NCI-H460 (cell line): ENCODE measurements around the gene MBP. TPM values are rescaled to one million over a fixed set of nuclear protein-coding genes. Genes with fewer than 3 reads are reported as not detected.
"Not testable (repeated sequence)": the region's sequence is repeated elsewhere in the genome, so short reads cannot be mapped to it uniquely, and the experiment has no call there.

Source experiments
- DNase-seq: peaks from one replicate; pipeline ENCODE4 v3.0.0-alpha.2; 2016; ENCODE audit warnings: low read depth; ENCODE audit errors: extremely low read depth
- total RNA-seq: library from RNA; depleted of rRNA; stranded (reverse); fragments of >200 nt; shearing (Covaris generic); gene quantifications from 2 replicates; pipeline ENCODE4 v1.2.3, GENCODE V29; 2014

MBP gene
- total RNA-seq, 1 experiment from 2014 or later, result 115 TPM

DNA sequence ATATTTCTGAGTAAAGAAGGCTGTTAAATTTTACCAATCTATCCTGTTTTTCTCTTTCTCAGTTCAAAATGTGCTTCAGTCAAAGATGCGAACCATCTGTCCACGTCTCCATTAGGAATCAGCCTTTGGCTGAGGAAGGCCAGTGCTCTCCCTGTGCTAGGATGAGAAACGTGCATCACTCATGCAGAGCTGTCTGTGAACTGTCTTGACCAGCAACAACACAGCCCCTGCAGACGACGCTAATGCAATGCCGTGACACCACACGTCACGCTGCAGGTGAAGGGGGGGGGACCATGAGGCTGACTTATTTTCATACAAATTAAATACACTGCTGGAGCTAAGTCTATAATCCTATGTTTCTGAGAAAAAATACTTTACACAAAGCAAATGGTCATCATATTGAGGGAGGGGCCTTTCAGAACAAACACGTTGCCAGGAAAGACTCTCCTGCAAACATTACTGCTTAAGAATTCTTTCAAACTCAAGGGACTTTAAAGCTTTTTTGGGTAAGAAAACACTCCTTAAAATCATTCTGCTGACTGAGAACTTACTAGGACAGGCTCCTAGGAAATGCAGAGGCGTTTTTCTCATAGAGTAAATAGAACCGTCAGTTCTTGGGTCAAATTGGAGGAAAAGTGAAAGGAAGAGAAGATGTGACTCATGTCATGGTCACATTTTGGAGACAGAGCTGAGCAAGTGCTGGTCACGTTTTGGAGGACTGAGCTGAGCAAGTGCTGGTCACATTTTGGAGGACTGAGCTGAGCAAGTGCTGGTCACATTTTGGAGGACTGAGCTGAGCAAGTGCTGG is 97.0 kb downstream of the MBP start:
- DNase-seq, result no peak

DNA sequence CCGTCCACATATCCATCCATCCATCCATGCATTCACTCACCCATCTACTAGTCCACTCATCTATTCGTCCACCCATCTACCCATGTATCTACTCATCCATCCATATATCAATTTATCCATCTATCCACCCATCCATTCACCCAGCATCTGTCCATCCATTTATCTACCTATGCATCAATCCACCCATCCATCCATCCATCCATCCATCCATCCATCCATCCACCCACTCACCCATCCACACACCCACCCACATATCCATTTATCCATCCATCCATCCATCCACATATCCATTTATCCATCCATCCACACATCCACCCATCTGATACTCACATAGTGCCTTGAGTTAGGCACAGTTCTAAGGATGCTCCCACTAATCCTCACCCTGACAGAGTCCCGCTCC is 99.0 kb downstream of the MBP start:
- no peak for DNase-seq

DNA sequence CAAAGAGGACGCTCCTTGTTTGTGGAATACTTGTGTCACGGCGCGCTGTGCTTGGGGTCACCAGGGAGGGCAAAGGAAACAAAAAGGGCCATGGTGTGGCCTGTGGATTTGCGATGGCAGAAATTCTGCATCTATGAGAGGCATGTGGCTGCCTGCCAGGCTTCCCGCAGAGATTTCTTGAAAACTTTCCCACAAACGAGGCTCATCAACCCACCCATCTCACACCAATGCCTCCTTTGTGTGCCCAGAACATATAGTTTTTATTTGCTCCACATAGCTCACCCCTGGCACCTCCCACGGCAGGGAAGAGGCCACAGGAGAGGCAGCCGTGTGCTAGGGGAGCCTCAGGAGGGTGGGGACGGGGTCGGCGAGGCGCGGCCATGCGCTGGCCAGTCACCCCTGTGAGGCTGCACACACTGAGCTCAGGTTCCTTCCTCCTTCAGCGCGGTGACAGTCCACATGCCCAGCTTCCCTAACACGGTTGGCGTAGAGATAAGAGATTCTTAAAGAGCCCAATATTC is 100.3 kb downstream of the MBP start:
- DNase-seq, result no peak

DNA sequence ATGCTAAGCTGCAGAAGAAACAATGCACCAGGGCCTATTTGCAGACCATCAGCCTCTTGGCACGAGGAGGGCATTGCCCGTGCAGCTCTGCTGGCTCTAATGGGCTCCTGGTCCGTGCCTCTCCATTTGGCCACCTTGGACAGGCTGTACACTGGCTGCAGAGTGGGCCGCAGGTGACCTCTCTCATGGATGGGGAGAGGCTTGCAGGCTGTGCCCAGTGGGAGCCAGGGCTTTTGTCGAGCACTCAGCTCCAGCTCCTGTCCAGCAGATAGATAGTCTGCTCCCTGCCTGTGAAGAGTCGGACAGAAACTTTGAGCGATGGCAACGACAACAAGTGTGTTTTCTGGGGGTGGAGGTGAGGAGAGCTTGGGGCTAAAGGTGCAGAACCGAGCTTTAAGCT is 100.9 kb downstream of the MBP start:
- no peak for DNase-seq

DNA sequence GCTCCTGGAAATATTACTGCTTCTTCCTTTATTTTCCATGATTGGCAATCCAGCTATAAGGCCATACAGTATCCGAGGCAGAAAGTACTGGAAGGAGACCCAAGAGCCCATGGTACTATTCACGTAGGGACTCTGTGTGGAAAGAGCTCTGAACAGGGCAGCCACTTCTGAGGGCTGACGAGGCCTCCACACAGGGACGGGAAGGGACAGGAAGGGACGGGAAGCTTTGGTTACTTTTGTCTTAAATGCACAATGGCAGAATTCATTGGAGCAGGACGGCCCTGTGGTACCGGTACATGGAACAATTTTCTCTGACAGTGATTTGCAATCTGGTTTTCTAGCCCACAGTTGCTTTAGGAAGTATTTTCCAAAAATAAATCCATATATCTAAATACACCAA is 102.4 kb downstream of the MBP start:
- no peak for DNase-seq

DNA sequence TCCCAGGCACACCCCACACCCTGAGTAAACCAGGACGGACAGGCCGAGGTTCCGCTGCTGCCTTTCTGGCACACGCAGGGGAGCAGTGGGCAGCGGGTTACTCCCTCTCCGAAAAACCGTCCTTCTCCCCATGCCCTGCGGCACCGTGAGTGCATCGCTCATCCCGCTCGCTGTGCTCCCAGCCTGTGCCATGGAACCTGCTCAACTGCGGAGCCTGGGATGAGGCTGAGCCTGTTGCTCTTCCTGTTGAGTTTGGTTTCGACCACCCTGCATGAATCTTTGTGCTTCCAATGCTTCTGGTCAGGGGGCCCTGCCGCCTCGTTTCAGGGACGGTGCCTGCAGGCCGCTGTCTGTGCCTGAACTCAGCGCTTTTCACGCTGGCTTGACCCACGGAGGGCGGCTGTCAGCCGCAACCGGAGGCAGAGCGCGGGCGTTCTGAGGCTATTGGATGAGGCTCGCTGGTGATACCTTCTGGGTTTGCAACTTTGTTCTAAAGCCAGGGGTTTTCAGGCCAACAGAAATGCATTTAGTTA is 106.7 kb downstream of the MBP start:
- DNase-seq, result no peak

DNA sequence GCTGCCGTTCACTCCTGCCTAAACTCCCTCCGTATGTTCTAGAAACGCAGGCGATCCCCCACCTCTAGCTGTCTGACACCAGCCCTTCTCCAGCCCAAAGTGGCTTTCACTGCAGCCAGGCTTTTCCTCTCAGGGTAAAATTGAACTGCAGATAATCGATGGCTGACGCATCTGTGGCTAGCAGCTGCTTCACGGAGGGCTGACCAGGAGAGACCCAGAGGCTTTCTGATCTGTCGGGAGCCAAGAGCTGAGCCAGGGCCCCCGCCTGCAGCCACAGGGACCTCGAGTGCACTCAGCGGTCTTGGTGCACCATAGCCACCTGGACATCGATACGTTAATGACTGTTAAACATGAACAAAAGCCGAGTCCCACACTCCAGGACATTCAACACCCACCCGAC is 107.5 kb downstream of the MBP start:
- DNase-seq, result no peak

DNA sequence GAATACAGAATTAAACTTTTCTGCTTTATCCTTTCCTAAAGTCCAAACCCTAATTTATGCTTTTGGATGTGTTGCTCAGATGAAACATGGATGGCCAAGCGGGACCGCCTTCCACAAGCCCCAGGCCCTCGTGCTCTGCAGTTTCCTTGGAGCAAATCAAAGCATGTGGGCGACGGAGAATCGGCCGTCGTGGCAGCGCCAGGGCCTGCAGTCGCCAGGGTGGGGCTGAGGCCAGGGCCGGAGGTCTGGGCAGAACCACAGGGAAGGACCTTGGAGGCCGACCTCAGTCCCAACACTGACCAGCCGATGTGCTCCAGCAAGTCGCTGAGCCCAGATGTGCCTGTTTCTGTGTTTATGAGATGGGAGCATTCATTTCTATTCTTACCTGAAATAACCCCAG is 108.1 kb downstream of the MBP start:
- DNase-seq, result no peak

DNA sequence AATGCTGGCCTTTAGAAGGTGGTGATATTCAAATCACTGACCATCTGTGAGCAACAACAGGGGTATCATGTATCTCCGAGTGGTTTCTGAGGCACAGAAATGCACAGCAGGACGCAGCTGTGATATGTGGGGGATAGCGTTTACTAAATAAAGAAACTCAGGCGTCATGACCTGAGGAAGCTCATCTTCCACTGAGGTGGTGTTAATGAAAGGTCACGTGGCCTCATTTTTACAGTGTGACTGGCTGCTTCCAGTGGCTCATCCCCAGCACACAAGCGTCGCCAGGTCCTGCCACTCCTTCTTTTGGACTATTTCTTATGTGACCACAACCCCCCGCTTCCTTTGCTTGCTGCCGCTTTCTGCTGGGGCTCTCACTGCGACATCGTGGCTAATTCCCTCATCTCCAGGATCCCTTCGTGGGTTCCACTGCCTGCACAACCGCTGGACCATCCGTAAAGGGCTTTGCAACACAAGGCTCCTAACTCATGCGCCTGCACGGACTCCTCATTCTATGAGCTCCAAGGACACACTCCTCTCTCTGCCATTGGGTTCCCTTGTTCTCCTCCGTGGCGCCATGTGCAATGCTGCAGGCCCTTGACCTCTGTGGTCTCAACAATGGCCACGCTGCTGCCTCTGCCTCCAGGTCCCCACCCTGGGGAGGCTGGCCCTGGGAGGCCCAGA is 109.3 kb downstream of the MBP start:
- no peak for DNase-seq

DNA sequence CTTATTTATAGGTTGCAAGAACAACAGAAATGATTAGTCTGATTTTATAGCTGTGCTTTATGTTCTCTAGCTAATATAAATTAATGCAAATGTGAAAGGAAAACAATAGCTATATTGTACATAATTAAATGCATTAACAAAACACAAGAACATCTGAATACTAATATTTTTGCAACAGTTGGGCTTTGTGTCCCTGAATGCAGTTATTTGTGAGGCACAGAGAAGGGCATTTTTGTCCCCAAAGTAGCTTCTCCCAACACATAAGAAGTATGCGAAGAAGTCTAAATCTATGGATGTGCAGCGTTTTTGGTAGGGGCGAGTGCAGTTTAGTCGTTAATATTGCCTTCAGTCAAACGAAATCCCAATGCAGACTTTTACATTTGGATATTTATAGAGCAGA is 110.0 kb downstream of the MBP start:
- no peak for DNase-seq

DNA sequence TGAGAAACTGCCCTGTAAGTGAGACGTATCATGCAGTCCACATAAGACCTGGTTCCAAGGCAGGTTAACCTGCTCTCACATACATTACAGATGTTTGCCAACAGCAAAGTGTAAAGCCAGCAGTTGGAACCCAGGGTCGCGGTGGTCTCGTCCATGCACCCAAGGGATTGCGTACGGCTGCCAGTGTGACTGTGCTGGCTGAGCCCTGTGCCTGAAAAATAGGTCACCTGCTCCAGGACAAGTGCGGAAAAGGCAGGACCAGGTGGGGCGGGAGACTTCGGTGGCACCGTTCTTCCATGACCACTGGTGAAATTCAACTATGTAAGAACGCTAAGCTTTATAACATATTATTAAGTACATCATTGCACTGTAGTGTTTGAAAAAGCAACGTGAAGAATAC is 110.5 kb downstream of the MBP start:
- DNase-seq, result no peak

DNA sequence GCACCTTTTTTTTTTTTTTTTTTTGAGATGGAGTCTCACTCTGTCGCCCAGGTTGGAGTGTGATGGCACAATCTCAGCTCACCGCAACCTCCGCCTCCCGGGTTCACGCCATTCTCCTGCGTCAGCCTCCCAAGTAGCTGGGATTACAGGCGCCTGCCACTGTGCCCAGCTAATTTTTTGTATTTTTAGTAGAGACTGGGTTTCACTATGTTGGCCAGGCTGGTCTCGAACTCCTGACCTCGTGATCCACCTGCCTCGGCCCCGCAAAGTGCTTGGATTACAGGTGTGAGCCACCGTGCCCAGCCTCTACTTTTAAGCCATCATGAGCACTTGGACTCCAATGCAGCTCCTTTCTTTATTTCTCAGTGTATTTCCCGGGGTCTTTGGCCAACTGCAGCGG is 111.1 kb downstream of the MBP start:
- not testable (repeated sequence) for DNase-seq

DNA sequence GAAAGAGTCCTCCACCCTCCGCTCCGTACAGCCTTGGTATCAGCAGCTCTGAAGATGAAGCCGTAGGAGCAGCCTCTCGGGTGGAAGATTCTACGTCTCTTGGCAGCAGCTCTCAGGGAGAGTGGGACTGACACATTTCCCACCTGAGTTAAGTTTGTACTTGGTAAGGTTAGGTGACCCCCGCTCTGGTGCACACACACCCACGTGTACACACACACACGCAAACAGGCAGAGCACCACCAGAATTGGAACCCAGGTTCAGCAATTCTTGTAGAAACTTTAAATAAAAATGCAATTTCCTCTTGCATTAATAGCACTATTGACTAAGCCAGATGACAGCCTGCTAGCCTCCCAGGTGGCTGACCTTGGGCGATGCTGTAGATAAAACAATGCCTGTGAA is 111.5 kb downstream of the MBP start:
- no peak for DNase-seq

DNA sequence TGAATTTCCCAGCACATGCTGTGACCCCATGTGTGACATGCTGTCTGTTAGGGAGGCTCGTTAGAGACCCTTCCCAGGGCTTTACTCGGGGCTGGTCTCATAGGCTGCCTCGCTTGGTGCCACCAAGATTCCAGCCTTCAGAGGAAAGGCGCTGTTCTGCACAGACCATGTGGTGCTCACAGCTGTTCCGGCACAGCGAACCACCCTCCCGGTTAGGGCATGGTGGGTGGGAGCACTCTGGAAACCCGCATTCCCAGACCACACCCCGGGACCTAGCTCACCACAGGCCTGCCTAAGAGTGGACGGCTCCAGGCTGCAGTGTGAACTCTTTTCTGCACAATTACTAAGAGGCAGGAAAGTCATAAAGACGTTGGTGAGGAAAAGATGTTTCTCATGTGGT is 112.0 kb downstream of the MBP start:
- no peak for DNase-seq

DNA sequence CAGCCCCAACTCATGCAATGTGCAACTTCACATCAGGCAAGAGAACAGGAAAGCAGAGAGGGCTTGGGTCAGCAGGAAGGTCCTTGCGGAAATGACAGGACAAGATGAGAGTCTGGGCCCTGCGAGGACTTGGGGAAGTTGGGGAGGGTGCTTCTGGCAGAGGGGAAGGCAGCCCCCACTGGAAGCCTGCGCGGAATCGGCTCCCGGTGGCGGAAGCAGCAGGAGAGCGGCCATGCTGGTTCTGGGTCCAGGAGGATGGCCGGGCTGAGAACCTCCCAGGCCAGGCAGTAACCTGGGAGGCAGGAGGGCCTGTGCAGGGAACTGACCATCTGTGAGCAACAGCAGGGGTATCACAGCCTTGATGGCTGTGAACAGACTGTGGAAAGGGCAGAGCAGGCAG is 112.9 kb downstream of the MBP start:
- DNase-seq, result no peak

DNA sequence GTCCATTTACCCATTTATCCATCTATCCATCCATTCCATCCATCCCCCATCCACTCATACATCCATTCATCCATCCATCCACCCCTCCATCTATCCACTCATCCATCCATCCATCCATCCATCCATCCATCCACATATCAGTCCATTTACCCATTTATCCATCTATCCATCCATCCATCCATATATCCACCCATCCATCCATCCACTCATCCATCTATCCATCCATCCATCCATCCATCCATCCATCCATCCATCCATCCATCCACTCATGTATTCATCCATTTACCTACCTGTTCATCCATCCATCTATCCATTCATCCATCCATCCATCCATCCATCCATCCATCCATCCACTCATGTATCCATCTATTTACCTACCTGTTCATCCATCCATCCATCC is 113.9 kb downstream of the MBP start:
- DNase-seq, result not testable (repeated sequence)

DNA sequence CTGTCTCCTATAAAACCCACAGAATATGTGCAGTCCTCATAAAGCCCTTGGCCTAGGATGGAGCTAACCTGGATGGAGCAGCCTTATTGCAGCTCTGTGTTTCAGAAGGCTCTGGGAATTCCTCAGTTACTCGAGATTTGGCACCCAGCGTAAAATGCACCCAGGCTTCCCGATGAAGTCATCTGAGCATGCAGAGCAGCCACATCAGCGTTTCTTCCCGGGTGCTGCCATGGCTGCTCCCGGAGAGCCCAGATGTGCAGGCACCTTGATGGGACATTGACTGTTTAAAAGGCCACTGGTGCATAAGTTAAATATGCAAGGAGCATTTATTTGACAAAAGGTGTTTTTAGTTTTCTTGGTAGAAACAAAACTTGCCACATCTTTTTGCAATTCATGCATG is 115.2 kb downstream of the MBP start:
- no peak for DNase-seq

DNA sequence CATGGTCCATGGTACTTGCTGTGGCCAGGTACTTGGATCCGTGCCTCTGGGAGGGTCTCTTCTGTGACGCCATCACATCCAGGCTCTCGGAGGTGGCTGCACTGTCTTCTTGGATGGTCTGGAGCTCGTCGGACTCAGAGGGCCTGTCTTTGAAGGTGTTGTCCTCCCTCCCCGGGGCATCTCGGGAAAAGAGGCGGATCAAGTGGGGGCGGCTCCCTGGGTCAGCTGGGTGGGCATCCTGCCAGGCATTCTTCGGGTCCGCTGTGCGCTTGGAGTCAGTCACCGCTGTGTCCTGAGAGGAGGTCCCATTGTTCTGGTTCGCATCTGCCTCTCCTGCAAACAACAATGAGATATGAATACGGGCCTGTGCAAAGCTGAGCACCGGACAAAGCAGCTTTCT is 115.6 kb downstream of the MBP start:
- no peak for DNase-seq

DNA sequence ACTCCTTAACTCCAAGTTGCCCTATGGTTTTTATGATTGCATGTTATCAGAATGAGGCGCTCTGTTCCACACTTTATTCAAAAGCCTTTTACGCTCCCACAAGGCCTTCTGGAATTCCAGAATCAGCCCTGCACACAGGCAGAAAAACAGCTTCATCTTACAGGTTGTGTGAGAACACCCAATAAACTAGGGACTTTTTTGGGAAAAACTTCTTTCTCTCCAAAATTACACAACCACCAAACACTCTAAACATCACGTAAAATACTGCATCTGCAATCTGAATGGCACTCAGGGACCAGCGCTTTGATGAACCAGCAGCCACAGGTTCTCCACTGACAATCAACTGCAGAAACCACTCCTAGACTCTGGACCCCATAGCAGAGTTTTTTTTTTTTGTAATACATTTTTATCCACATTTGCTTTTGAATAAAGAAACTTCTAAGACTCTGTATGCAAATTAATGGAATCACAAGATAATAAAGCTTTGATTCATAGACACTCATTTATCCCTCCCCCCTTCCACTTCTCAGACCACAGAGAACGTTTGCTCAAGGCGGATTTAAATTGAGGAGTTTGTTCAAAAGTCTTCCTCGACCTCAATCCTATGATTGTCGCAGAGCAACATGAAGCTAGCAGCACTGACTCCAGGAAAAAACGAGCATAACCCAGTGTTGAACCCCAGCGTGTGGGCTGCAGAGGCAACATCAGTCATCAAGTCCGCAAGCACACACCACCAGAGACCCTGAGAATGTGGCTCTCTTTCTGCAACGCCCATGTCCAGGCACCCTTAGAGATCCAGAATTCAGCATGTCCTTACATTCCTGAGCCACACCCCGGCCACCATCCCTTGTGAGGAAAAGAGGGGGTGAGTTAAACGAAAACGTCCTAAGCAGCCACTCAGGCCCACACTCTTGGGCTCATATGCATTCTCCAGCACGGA is 116.5 kb downstream of the MBP start:
- DNase-seq, result no peak

DNA sequence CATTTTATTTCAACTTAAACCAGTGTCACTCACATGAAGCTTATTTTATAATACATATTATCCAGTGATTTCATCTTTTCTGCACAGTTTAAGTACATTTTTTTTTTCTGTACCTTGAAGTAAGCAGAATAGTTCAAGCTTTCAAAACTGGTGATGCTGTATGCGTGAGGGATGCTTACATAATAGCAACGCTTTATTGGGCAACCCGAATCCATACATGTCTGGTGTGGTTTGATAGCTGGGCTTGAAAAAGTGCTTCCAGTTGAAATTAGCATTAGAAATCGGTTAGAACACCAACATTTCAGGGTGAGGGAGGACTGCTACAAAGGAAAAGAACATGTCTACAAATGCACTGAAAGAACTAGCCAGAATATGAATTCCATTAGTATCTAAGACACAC is 117.4 kb downstream of the MBP start:
- DNase-seq, result no peak

DNA sequence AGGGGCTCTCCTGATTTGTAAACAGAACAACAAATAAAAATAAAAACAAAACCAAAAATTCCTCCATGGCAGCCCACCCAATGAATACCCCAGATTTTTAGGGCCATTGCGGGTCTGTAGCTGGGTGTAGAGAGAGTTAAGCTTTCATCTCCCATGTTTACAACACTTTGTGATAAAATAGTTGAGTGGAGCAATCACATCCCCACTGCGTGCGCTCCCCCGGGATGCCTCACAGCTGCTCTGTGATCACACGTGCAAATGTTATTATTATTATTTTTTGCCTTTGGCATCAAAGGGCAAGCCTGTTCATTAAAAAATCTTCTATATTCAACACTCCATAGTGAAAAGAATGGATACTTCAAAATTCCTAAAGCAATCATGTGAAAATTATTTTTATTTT is 118.0 kb downstream of the MBP start:
- no peak for DNase-seq
